ENCODE measurements around the gene FIBP.

FIBP gene

GRCh38 chr11:65887723-65888162 is 528 bp downstream of the FIBP start:
- DNase-seq = no peak

DNA sequence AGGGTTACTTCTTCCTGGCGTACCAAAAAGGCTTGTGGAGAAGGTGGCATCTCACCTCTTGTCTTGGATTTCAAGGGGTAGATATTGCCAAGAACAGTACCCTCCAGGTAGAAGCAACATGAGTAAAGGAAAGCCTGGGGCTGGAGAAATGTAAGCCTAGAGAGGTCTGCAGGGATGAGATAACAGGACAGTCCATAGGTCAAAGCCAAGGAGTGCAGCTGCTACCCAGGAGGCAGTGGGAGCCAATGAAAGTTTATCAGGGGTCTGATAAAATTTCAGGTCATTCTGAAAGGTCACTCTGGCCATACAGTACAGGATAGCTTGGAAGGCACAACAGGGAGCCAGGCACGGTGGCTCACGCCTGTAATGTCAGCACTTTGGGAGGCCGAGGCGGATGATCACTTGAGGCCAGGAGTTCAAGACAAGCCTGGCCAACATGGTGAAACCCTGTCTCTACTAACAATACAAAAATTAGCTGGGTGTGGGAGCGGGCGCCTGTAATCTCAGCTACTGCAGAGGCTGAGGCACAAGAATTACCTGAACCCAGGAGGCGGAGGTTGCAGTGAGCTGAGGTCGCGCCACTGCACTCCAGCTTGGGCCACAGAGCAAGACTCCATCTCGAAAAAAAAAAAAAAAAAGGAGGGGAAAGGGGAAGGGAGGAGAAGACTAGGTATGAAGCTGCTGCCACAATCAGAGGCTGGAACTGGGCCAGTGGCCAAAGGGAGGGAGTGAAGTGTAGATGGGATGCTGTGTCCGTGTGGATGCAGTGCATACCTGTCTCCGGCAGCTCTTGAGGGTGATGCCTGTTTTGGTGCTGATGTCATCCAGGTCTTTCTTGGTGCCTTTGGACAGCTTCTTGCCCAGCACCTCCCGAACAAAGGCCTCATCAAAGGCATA is 1.2 kb downstream of the FIBP start:
- no peak for DNase-seq

GRCh38 chr11:65885808-65886536 is 2.3 kb downstream of the FIBP start:
- no peak for DNase-seq

GRCh38 chr11:65885231-65885630 is 3.0 kb downstream of the FIBP start:
- DNase-seq = no peak

GRCh38 chr11:65884716-65885092 is 3.6 kb downstream of the FIBP start:
- peak; percentile 48 to 61 for DNase-seq

GRCh38 chr11:65883786-65884715 is 4.2 kb downstream of the FIBP start:
- no peak for DNase-seq

GRCh38 chr11:65883058-65883761 is 5.1 kb downstream of the FIBP start:
- DNase-seq = no peak

DNA sequence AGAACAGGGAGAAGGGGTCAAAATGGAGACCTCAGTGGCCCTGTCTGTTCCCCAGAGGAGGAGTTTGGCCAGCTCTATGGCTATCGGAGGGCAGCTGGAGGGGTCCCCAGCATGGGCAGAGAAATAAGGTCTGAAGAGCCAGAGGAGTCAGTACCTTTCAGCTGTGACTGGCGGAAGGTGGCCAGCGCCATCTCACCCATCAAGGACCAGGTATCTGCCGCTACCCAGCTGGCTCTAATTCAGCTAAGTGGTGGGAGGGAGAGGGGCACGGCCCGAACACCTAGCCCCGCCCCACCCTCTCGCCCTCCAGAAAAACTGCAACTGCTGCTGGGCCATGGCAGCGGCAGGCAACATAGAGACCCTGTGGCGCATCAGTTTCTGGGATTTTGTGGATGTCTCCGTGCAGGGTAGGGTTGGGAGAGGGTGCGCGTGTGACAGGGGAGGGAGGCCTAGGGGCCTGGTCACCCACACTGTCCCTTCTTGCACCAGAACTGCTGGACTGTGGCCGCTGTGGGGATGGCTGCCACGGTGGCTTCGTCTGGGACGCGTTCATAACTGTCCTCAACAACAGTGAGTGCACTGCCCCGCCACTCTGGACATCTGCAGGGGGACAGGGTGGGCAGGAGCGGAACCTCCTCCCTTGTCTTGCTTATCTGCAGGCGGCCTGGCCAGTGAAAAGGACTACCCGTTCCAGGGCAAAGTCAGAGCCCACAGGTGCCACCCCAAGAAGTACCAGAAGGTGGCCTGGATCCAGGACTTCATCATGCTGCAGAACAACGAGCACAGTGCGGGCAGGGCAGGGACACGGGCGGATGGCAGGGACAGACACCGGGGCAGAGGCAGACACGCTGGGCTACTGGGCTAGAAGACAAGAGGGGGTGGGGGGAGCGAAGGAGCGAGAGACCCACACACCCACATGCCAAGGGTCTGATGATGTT is 5.9 kb downstream of the FIBP start:
- DNase-seq = no peak

- DNase-seq = no peak
Observed at GRCh38 chr11:65880844-65881421, 7.3 kb downstream of the FIBP start.

DNA sequence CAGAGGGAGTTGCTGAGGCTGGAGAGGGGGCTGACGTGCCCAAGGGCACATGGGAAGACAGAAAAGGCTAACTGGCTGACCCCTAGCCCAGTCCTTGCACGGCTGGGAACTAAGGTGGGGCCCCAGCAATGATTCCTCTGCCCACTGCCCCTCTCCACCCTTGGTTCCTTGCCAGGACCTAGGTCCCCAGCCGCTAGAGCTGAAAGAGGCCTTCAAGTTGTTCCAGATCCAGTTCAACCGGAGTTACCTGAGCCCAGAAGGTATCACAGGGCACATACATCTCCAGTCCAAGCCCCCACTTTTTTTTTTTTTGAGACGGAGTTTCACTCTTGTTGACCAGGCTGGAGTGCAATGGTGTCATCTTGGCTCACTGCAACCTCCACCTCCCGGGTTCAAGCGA is 8.2 kb downstream of the FIBP start:
- no peak for DNase-seq

DNA sequence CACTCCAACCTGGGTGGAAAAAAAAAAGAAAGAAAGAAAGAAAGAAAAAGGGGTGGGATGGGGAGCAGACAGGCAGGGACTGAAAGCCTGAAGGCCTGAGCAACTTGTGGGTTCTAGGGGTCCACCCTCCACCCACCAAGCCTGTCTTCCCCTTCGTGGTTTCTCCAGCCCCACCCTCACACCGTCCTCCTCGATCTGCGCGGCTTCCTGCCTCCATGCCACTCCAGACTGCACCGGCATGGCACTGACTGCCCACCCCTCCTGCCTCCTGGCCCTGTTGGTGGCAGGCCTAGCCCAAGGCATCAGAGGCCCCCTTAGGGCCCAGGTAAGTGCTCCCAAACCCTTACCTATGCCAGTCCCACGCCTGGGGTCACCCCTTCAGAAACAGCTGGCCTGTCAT is 8.7 kb downstream of the FIBP start, which contains the start of gene CTSW:
TSS of gene CTSW (plus strand) at position 221 of the 400 bp plus-strand sequence. CDS start at position 239, 18 bp downstream.
- peak in 1 of 2 donors; percentile 35 for DNase-seq

- DNase-seq = peak; percentile 70 to 91
Observed at GRCh38 chr11:65873318-65874156, 14.7 kb downstream of the FIBP start.

DNA sequence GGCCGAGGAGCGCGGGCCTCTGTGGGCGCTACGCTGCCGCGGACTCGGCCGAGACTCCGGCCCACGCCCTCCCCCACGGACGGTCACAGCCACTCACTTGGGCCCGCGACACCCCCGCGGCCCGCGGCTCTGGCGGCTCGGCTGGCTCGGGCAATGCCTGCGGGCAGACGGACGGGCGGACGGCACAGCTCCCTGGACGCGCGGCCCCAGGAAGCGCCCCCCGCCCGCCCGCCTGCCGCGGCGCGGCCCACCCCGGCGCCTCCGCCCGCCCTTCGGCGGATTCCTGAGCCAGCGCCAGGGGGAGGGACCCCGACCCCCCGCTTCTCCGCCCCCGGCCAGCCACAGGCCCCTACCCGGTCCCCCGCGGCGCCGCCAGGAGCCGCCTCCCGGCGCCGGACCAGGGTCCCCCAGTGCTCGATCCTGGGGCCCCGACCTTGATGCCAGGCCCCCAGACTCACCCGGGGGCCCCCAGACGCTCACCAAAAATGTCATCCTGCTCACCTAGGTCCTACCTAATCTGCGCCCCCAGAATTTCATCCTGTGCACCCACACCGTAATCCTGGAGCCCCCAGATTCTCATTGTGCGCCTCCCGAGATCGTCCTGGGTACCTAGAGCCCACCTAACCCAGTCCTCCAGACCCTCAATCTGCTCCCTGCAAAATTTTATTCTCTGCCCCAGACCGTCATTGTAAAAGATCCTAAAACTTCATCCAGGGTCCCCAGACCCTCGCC is 15.5 kb downstream of the FIBP start, which contains the start of gene EFEMP2:
TSS of gene EFEMP2 (minus strand) at position 215 of the 732 bp plus-strand sequence. CDS start 446 bp downstream, outside the sequence.
- no peak for DNase-seq

DNA sequence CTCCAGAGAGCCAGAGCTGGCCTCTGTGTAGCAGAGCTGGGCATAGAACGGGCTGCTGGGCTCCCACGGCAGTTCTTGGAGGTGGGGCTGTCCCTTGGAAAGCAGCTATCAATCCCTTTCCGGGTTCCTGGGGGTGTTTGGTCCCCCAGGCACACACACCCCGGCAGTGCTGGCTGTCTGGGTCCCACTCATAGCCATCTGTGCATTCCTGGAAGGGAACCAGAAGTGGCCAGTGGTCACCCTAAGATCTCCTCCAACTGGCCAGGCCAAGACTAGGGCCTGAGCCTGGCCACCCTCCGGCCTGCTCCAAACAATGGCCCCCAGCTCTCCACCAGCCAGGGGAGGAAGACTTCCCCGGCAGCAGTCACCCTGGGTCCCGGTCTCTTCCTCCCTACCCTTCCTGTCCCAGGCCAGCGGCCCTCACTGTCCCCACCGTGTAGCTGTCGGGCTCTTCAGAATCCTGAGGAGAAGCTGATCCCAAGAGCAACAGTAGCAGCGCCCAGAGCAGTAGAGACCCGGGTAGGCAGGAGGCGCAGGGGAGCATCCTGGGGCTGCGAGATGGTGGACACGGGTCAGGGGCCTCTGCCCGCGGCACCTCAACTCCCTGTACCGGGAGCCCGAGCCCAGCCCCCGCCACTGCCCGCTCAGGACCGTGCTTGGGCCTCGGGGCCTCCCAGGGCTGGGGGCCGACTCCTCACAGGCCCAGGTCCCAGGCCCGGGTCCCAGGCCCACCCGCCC is 16.3 kb downstream of the FIBP start:
- DNase-seq = no peak

- no peak for DNase-seq
Observed at GRCh38 chr11:65870706-65871681, 17.3 kb downstream of the FIBP start.

DNA sequence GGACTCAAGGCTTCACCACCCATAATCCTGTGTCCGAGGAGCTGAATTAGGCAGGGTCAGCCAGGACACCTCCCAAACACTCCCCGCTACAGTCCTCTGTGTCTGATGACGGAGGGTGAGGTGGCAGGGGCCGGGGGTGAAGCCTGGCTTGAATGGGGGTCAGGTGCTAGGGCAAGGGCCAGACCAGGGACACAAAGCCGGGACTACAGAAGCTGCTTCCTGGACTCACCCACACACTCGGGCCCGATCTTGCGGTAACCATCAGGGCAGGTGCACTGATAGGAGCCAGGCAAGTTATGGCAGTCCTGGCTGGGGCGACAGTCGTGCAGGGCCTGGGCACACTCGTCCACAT is 18.0 kb downstream of the FIBP start:
- no peak for DNase-seq
